Ramos (cell line): ENCODE results near the gene PKP1.

ENCODE experiments used
- in situ Hi-C: fragments of 300-500 bp; cut with MboI; formaldehyde crosslinking; loops from one replicate; pipeline ENCODE4 v1.14.3; 2022; ENCODE audit warnings: low sequenced_read_pairs; ENCODE audit not compliant: unreplicated experiment

The PKP1 gene

DNA sequence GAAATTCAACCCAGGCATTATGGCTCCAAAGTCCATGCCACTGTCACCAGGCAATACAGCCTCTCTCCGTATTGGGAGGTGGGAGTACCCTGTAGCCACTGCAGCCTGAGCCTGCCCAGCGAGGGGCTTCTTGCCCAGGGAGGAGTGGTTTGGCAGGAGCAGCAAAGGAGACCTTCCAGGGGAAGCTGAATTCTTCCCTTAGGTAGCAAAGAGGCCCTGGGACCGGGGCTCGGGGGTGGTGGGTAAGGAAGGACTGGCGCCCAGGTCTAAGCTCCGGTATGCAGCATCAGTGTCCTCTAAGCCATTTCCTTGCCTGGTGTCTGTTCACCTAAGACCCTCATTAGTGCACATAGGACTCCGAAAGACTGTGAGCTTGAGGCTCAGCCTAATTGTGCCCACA is 77.2 kb downstream of the PKP1 start:
- in situ Hi-C loops = no loop called here

DNA sequence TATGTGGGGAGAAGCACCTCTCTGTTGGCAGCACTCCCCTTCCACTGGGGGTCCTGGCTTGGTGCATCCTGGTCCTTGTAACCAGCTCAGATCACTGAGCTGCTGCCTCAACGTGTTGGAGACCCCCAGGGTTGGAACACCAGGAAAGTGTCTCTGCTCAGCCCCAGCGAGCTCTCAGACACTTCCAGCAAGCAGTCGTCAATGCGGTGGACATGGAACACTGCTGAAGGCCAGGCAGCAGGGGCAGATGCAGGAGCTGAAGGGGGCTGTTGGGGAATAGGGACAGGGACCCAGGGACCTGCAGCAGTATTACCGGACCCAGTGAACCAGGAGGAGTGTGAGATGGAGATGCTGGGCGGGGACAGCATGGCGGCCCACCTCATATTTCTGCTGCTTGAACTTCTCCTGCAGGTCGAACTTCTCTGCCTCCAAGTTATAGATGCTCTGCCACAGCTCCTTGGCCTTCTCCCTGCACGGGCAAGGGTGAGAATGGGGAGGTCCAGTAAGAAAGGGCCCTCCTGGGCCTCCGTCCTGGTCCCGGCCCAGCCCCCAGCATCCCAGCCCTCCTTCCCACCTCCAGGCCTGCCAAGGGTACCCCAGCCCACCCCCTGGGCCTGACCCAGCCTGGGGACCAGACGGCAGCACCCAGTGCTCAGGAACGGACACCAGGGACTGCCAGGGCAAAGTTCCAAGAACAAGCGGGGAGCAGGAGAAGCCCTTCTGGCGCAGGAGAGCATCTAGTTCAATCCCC is 77.8 kb downstream of the PKP1 start:
- in situ Hi-C loops = no loop called here

GRCh38 chr1:201361652-201362504 is 78.6 kb downstream of the PKP1 start:
- in situ Hi-C loops = no loop called here

GRCh38 chr1:201362906-201363305 is 79.6 kb downstream of the PKP1 start:
- in situ Hi-C loops = no loop called here

GRCh38 chr1:201363467-201363866 is 80.2 kb downstream of the PKP1 start:
- in situ Hi-C loops = no loop called here

DNA sequence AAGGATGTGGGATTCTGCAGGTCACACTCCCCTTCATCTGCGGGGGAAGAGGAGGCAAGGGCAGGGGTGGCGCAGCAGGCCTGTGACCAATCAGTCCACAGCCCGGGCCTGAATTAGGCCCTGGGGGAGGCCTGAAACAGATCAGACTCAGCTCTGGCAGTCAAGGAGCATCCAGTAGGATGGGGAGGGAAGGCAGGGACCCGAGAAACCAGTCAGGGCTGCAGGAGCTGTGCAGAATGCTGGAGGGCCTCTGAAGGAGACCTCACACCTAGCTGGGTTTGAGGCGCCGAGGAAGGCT is 81.5 kb downstream of the PKP1 start:
- in situ Hi-C loops = no loop called here

DNA sequence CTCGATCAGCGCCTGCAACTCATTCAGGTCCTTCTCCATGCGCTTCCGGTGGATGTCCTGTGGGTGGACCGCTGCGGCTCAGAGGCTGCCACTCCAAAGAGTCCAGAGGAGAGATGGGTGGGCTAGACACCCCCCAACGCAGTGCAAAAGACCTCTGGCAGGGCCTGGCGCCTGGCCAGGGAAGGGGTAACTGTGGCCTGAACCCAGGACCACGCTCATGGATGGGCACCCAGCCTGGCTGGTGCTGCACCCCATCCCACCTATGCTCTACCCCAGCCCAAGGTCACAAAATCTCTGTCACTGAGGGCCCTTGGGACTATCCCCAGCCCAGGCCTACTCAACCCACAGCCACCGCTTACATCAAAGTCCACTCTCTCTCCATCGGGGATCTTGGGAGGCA is 81.9 kb downstream of the PKP1 start:
- in situ Hi-C loops = no loop called here

DNA sequence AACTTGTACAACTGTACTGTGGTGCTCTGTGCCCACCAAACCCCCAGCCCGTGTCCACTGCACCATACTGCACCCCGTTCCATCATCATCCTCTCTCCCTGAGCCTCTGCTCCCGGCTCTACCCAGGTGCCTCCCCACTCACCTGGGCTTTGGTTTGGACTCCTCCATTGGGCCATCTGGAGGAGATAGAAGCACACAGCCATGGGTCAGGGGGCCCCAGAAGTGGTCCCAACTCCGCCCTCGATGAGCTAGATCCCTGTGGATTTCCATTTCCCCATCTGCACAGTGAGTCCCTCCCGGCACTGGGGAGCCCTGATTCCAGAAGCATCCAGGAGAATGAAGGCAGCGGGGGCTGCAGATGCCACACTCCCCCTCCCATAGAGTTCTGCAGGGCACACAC is 83.4 kb downstream of the PKP1 start:
- in situ Hi-C loops = no loop called here

DNA sequence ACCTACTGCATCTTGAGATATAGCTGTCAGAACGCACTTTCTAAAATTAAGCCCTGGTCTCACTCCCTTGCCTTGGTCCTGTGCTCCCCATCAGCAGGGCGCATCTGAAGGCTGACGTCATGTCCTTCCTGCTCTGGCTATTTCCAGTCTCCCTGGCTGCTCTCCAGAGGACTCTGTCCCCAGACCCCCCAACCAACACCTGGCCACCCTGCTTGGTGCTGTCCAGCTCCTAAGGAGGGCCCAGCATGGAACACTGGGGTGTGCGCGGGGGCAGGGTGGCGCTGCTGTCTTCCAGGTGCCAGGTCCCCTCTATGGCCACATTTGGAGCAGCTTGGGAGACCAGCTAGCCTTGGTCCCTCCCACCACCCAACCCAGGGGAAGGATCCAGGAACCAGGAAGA is 85.9 kb downstream of the PKP1 start:
- in situ Hi-C loops = no loop called here

DNA sequence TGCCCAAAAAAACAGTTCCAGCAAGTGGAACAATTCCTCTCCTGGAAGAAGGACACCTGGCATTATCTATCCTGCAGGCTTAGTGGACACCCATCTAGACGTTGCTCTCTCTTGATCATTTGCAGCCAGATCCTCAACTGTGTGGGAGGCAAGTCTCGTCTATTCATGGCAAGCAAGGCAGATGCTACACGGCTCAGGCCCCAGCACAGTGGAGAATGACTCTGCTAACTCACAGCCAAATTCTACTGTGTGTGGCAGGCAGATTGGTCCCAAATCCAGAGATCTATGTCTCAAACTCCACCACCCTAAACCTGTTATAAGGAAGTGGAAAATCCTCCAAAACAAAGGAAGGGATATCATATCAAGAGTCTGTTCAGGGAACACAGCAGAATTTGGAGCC is 87.2 kb downstream of the PKP1 start:
- in situ Hi-C loops = no loop called here

GRCh38 chr1:201371276-201371675 is 88.0 kb downstream of the PKP1 start:
- in situ Hi-C loops = no loop called here

- in situ Hi-C loops = no loop called here
These were observed 88.5 kb downstream of the PKP1 start for GRCh38 chr1:201371792-201372191.

GRCh38 chr1:201374364-201374763 is 91.1 kb downstream of the PKP1 start:
- in situ Hi-C loops = no loop called here

DNA sequence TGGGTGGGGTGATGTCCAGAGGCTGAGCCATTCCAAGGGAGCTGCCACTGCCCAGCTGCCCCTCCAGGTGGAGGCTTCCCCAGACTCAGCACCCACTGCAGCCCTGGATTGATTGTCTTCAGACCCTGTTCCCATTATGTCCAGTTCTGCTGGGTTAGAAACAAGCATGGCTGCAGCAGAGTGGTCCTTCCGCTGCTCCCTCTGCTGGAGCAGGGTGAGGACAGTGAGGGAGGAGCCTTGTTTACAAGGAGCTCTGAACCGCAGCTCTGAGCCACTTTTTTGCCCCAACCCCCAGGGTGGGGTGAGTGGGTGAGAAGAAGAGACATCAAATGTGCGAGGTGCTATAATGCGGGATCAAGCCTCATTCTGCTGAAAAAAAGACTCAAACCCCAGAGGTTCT is 91.9 kb downstream of the PKP1 start:
- in situ Hi-C loops = no loop called here

- in situ Hi-C loops = no loop called here
These were observed 92.8 kb downstream of the PKP1 start for GRCh38 chr1:201376107-201376463.

- in situ Hi-C loops = no loop called here
These were observed 93.4 kb downstream of the PKP1 start for GRCh38 chr1:201376464-201377374.

DNA sequence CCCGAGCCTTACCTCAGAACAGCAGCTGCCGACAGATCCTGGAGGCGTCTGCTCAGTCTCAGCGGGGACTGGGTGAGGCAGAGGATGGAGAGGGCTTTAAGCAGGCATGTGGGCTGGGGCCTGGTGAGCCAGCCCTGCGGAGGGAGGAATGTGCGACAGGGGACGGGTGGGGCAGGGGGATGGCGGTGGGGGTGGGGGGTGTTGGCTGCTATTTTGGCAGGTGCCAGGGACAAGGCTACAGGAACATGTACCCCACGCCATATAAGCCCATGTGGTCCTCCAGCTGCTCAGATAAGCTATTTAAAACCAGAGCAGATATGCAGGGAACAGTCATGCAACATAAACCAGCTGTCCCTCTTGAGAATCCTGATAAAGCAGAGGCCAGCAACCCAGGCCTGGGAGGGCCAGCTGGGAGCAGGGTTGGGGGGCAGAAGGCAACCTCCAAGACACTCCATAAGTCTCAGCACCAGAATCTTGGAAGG is 94.3 kb downstream of the PKP1 start, which contains the start of gene TNNT2:
TNNT2 (minus strand) TSS at position 70 of the 482 bp plus-strand sequence. CDS start 4,426 bp downstream, outside the sequence.
- in situ Hi-C loops = no loop called here

GRCh38 chr1:201378804-201379203 is 95.5 kb downstream of the PKP1 start:
- in situ Hi-C loops = no loop called here

- in situ Hi-C loops = no loop called here
These were observed 96.5 kb downstream of the PKP1 start for GRCh38 chr1:201379733-201380242.

- in situ Hi-C loops = no loop called here
These were observed 97.8 kb downstream of the PKP1 start for GRCh38 chr1:201381130-201381529.
